Gastrocnemius medialis (tissue), 4 donors: ENCODE results near the gene RASGRP4. TPM values are rescaled to one million over a fixed set of nuclear protein-coding genes. Genes with fewer than 3 reads are reported as not detected.

ENCODE experiments used
- ATAC-seq, 2 donors: fragments of 150-250 bp; one replicate each; pipeline ENCODE4 v1.9.1; 2016
- DNase-seq, 2 donors: peaks; one replicate each; pipeline ENCODE4 v3.0.0-alpha.2; 2019
- H3K27ac ChIP-seq, 4 donors: fragments of 200-600 bp; sonication (generic); 1 replicate in 1 of 4; 2 replicates in 3 of 4; pipeline ENCODE4 v1.5.1; 2016 to 2018; ENCODE audit warnings: mild to moderate bottlenecking in 2 of 4, moderate library complexity in 1 of 4
- H3K27me3 ChIP-seq, 3 donors: fragments of 200-600 bp; sonication (generic) in 2 of 3; 1 replicate in 1 of 3; 2 replicates in 2 of 3; pipeline versions ENCODE4 v1.5.1 to v1.6.0; 2016 to 2019; ENCODE audit warnings: mild to moderate bottlenecking in 1 of 3, moderate library complexity in 1 of 3
- H3K36me3 ChIP-seq, 2 donors: fragments of 200-600 bp; sonication (generic) in 1 of 2; one replicate each; pipeline ENCODE4 v1.5.1; 2017 to 2018
- H3K4me1 ChIP-seq, 2 donors: fragments of 200-600 bp; sonication (generic) in 1 of 2; one replicate each; pipeline ENCODE4 v1.5.1; 2016 to 2017; ENCODE audit warnings: mild to moderate bottlenecking in 2 of 2
- H3K4me3 ChIP-seq, 4 donors: fragments of 200-600 bp; sonication (generic) in 3 of 4; 1 replicate in 1 of 4; 2 replicates in 3 of 4; pipeline ENCODE4 v1.5.1; 2016 to 2019; ENCODE audit warnings: mild to moderate bottlenecking in 2 of 4
- H3K9me3 ChIP-seq, 3 donors: fragments of 200-600 bp; sonication (generic) in 2 of 3; 1 replicate in 1 of 3; 2 replicates in 2 of 3; pipeline ENCODE4 v1.5.1; 2016 to 2019
- POLR2A ChIP-seq, 2 donors: fragments of 450-650 bp; IDR thresholded peaks; one replicate each; pipeline ENCODE4 v1.6.1; 2017; ENCODE audit warnings: antibody characterized with exemption in 2 of 2, mild to moderate bottlenecking in 2 of 2, moderate library complexity in 2 of 2
- in situ Hi-C, 4 donors: fragments of 200-750 bp; cut with MboI; loops; one replicate each; pipeline versions ENCODE4 v1.15.0 to v1.8.0; 2017; ENCODE audit warnings: low sequenced_read_pairs in 4 of 4
- intact Hi-C: fragments of 100-400 bp; cut with DNase I; formaldehyde crosslinking; loops from one replicate; pipeline ENCODE4 v1.15.1; 2023; ENCODE audit warnings: low total_unique reads
- total RNA-seq, 4 donors: library from RNA; depleted of rRNA; stranded (reverse); fragments of >200 nt; gene quantifications; one replicate each; pipeline versions ENCODE4 v1.1.0 to v1.2.3, GENCODE V29; 2016
- TF ChIP-seq, protein P1 (sequence below), 5 experiments: fragments of 450-650 bp in 3 of 5; fragments of 200-600 bp in 2 of 5; sonication (generic) in 2 of 5; IDR thresholded peaks in 4 of 5; conservative IDR thresholded peaks in 1 of 5; 1 replicate in 4 of 5; 2 replicates in 1 of 5; pipeline ENCODE4 v1.5.1; 2016 to 2019; ENCODE audit warnings: antibody characterized with exemption in 5 of 5, mild to moderate bottlenecking in 3 of 5, moderate library complexity in 3 of 5

RASGRP4 gene
- total RNA-seq, 4 donors from 2014 or later, result 0.61 to 2.2 (median 0.94) TPM

DNA sequence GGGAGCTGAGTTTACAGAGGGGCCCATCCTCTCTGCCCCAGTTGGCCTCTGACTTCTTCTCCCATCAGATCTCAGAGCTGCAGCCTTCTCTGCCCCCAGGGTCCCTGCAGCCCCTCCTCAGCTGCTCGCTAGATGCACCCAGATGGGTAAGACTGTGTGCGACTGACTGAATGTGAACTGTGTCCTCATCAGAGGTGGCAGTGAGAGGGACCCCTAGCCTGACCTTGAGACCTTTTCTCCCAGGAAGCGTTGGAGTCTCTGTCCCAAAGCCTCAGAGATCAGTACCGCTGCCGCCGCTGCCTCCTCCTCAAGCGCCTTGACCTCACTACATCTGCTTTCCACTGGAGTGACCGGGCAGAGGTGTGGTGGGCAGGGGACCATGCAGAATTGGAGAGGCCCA is 20.7 kb downstream of the RASGRP4 start:
- in situ Hi-C loops (loop anchor here in 3 of 4 donors (10.0 kb wide), 2 partner anchors 230 to 520 kb away; no protein-coding TSS in a partner anchor), intact Hi-C loops (loop anchor here (10.0 kb wide), 1 partner anchor 50 kb away; no protein-coding TSS in a partner anchor)
- TF ChIP-seq, protein P1, sequence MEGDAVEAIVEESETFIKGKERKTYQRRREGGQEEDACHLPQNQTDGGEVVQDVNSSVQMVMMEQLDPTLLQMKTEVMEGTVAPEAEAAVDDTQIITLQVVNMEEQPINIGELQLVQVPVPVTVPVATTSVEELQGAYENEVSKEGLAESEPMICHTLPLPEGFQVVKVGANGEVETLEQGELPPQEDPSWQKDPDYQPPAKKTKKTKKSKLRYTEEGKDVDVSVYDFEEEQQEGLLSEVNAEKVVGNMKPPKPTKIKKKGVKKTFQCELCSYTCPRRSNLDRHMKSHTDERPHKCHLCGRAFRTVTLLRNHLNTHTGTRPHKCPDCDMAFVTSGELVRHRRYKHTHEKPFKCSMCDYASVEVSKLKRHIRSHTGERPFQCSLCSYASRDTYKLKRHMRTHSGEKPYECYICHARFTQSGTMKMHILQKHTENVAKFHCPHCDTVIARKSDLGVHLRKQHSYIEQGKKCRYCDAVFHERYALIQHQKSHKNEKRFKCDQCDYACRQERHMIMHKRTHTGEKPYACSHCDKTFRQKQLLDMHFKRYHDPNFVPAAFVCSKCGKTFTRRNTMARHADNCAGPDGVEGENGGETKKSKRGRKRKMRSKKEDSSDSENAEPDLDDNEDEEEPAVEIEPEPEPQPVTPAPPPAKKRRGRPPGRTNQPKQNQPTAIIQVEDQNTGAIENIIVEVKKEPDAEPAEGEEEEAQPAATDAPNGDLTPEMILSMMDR (IDR thresholded peaks at IDR 0.05 in 4 of 5, conservative IDR thresholded peaks at IDR 0.05 in 1 of 5), result no peak
- no peak for TF ChIP-seq POLR2A (IDR thresholded peaks at IDR 0.05)
- ATAC-seq (no peak), DNase-seq (no peak)
- no peaks in the 10 kb centered on the region for H3K9me3 ChIP-seq
- no peak overlapping the region for H3K4me3 ChIP-seq
- H3K36me3 ChIP-seq, result no peaks in the 10 kb centered on the region
- peaks cover 0 to 2% (median 0%) of the 10 kb centered on the region in 3 donors for H3K27me3 ChIP-seq
- H3K27ac ChIP-seq, result no peak overlapping the region
- peaks cover 0 to 9% of the 10 kb centered on the region in 2 donors for H3K4me1 ChIP-seq

DNA sequence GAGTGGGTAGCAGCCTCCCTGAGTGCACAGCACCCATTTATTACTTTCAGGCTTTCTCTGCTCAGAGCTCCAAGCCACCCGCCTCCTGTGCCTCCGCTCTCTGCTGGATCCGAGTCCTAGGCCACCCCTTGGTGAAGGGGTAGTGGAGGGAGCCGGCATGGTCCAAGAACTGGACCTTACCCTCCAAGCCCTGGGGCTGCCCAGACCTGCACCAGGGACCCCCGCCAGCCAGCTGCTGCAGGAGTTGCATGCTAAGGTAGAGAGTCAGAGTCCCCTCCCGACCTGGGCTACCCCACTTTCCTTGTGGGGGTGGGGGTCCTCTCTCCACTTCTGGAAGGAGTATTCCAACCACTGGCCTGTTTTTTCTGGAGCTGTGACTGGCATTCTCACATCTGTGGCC is 21.2 kb downstream of the RASGRP4 start:
- in situ Hi-C loops (loop anchor here in 3 of 4 donors (10.0 kb wide), 2 partner anchors 230 to 520 kb away; no protein-coding TSS in a partner anchor), intact Hi-C loops (loop anchor here (5.0 to 10.0 kb wide), 3 partner anchors 50 to 527 kb away; partner anchors contain the start of genes EIF3K, MAP4K1, MRPS12 and SARS2)
- Histone ChIP-seq H3K36me3 (no peaks in the 10 kb centered on the region), H3K4me3 (no peak overlapping the region), H3K27ac (no peak overlapping the region), H3K4me1 (peaks cover 0 to 9% of the 10 kb centered on the region in 2 donors), H3K27me3 (peaks cover 0 to 6% (median 0%) of the 10 kb centered on the region in 3 donors), H3K9me3 (no peaks in the 10 kb centered on the region)
- DNase-seq (no peak), ATAC-seq (no peak)
- no peak for TF ChIP-seq POLR2A (IDR thresholded peaks at IDR 0.05)
- TF ChIP-seq, protein P1 (IDR thresholded peaks at IDR 0.05 in 4 of 5, conservative IDR thresholded peaks at IDR 0.05 in 1 of 5), result no peak

DNA sequence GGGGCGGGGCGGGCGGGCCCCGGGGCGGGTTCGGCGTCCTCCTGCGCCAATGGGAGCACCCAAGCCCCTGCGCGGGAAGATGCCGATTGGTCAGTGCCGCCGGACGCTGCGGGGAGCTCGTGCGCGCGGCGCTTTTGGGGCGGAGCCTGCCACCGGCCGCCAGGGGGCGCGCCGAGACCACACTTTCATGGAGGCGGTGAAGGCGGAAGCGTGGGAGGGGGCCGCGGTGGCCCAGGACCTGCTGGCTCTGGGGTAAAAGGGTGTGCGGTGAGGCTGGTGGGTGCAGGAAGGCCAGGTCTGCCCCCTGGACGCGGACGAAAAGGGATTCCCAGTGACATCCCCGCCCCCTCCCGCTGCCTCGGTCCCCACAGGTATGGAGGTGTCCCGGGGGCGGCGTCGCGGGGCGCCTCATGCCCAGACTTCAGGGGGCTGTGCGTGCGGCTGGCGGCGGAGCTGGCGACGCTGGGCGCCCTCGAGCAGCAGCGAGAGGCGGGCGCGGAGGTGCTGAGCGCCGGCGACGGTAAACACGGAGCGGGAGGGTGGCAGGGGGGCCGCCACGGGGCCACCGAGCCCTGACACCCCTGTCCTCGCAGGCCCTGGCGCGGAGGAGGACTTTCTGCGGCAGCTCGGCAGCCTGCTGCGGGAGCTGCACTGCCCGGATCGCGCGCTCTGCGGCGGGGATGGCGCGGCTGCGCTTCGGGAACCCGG is 22.9 kb downstream of the RASGRP4 start, which contains the start of gene FAM98C:
Gene FAM98C (plus strand): TSS at position 127 of the 708 bp plus-strand sequence. CDS start 61 bp downstream, at position 188.
- peak; percentile 1 to 11 for TF ChIP-seq POLR2A (IDR thresholded peaks at IDR 0.05)
- TF ChIP-seq, protein P1 (IDR thresholded peaks at IDR 0.05 in 4 of 5, conservative IDR thresholded peaks at IDR 0.05 in 1 of 5), result peak; percentile 97 to 100 (median 99)
- Histone ChIP-seq H3K9me3 (no peaks in the 10 kb centered on the region), H3K4me1 (peaks cover 0 to 9% of the 10 kb centered on the region in 2 donors), H3K4me3 (peak within 1 kb of the TSS; percentile 68 to 94 (median 72)), H3K27ac (peak within 1 kb of the TSS; percentile 65 to 76 (median 70)), H3K27me3 (peaks cover 12 to 19% (median 14%) of the 10 kb centered on the region in 3 donors), H3K36me3 (no peaks in the 10 kb centered on the region)
- intact Hi-C loops, result loop anchor here (1.0 to 10.0 kb wide), 4 partner anchors 52 to 529 kb away; partner anchors contain the start of genes EIF3K, MAP4K1, MRPS12 and SARS2
- in situ Hi-C loops, result loop anchor here in 3 of 4 donors (10.0 kb wide), 2 partner anchors 232 to 522 kb away; no protein-coding TSS in a partner anchor
- DNase-seq (peak; percentile 93 to 94), ATAC-seq (peak; percentile 93 to 95)

DNA sequence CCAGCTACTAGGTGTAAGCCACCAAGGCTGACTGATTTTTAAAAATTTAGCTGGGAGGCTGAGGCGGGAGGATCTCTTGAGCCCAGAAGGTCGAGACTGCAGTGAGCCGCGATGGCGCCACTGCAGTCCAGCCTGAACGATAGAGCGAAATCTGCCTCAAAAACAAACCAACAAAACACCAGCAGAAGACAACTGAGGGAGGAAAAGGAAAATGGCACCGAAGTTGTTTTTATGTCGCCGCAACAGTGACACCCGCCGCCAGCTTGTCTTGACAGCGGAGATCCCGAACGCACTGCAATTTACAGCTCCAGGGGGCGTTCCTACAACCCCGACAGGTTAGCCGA is 23.4 kb downstream of the RASGRP4 start:
- DNase-seq, result no peak
- Histone ChIP-seq H3K27ac (peak overlapping the region in 1 of 4 donors; percentile 46), H3K4me1 (peaks cover 0 to 9% of the 10 kb centered on the region in 2 donors), H3K4me3 (peak overlapping the region; percentile 68 to 94 (median 72)), H3K36me3 (no peaks in the 10 kb centered on the region), H3K27me3 (peaks cover 17 to 22% (median 18%) of the 10 kb centered on the region in 3 donors), H3K9me3 (no peaks in the 10 kb centered on the region)
- in situ Hi-C loops (loop anchor here in 3 of 4 donors (10.0 kb wide), 2 partner anchors 232 to 522 kb away; no protein-coding TSS in a partner anchor), intact Hi-C loops (loop anchor here (5.0 to 10.0 kb wide), 3 partner anchors 52 to 530 kb away; partner anchors contain the start of genes EIF3K, MAP4K1, MRPS12 and SARS2)
- peak in 1 of 2 donors; percentile 26 for TF ChIP-seq POLR2A (IDR thresholded peaks at IDR 0.05)
- TF ChIP-seq, protein P1 (IDR thresholded peaks at IDR 0.05 in 4 of 5, conservative IDR thresholded peaks at IDR 0.05 in 1 of 5), result no peak
- ATAC-seq, result no peak
